Aorta (tissue), 4 donors: Measurements from ENCODE around the gene MAK. TPM values are rescaled to one million over a fixed set of nuclear protein-coding genes. Genes with fewer than 3 reads are reported as not detected.

Experiments
- polyA plus RNA-seq, 2 donors: library from polyadenylated mRNA; stranded (reverse); fragments of 200-250 nt; gene quantifications; one replicate each; pipeline ENCODE4 v1.2.3, GENCODE V29; 2013
- total RNA-seq, 2 donors: library from RNA; stranded (reverse); fragmentation: NEBNext Ultra II Directional; extraction: Animal tissue kit (Norgen Biotek cat#: 25700); gene quantifications; one replicate each; pipeline ENCODE4 v1.2.1, GENCODE V29; 2021
- donor health status: healthy with polysubstance abuse.
- donor health status: Bipolar disorder and iron deficiency.
- donor health status: DM: no; HTN: no; CAD: no.
- donor health status: DM: yes; HTN: yes; CAD: no.

Gene MAK
- total and polyA plus RNA-seq, 4 donors: 0.03 to 0.63 (median 0.21) TPM

Other genes with a start within 250 kb of the MAK start
- gene C6orf52, start 143.9 kb downstream of the MAK start, total RNA-seq: under 1 TPM in 1 of 2 donors, not detected in 1; 0.66 TPM
- gene C6orf52, start 143.9 kb downstream of the MAK start, polyA plus RNA-seq: 1 to 10 TPM in 1 of 2 donors, not detected in 1; 2.4 TPM
- gene PAK1IP1, start 143.6 kb downstream of the MAK start, total RNA-seq: 1 to 10 TPM; 9.2 to 9.9 TPM
- 10 to 100 TPM in 1 of 2 donors, 1 to 10 TPM in 1; 6.3 to 12.3 TPM for gene PAK1IP1, start 143.6 kb downstream of the MAK start, polyA plus RNA-seq
- 10 to 100 TPM; 72.8 to 85.3 TPM for gene TMEM14C, start 115.5 kb downstream of the MAK start, total RNA-seq
- gene TMEM14C, start 115.5 kb downstream of the MAK start, polyA plus RNA-seq: 100 to 1,000 TPM; 158 to 192 TPM
- 10 to 100 TPM; 50.3 to 51.9 TPM for gene TMEM14B, start 90.7 kb downstream of the MAK start, total RNA-seq
- 100 to 1,000 TPM in 1 of 2 donors, 10 to 100 TPM in 1; 72.7 to 111 TPM for gene TMEM14B, start 90.7 kb downstream of the MAK start, polyA plus RNA-seq
- gene GCM2, start 43.5 kb upstream of the MAK start, total RNA-seq: not detected
- gene GCM2, start 43.5 kb upstream of the MAK start, polyA plus RNA-seq: not detected
- 1 to 10 TPM; 1.3 to 2.0 TPM for gene SYCP2L, start 48.5 kb upstream of the MAK start, total RNA-seq
- gene SYCP2L, start 48.5 kb upstream of the MAK start, polyA plus RNA-seq: under 1 TPM in 1 of 2 donors, not detected in 1; 0.95 TPM
- 1 to 10 TPM in 1 of 2 donors, under 1 TPM in 1; 0.81 to 1.5 TPM for gene ELOVL2, start 205.8 kb upstream of the MAK start, total RNA-seq
- gene ELOVL2, start 205.8 kb upstream of the MAK start, polyA plus RNA-seq: not detected